SK-N-DZ (cell line): ENCODE data around the gene TWF2.

Source experiments
- DNase-seq: peaks from one replicate; pipeline ENCODE4 v3.0.0-alpha.2; 2015; ENCODE audit warnings: low spot score

Gene TWF2

DNA sequence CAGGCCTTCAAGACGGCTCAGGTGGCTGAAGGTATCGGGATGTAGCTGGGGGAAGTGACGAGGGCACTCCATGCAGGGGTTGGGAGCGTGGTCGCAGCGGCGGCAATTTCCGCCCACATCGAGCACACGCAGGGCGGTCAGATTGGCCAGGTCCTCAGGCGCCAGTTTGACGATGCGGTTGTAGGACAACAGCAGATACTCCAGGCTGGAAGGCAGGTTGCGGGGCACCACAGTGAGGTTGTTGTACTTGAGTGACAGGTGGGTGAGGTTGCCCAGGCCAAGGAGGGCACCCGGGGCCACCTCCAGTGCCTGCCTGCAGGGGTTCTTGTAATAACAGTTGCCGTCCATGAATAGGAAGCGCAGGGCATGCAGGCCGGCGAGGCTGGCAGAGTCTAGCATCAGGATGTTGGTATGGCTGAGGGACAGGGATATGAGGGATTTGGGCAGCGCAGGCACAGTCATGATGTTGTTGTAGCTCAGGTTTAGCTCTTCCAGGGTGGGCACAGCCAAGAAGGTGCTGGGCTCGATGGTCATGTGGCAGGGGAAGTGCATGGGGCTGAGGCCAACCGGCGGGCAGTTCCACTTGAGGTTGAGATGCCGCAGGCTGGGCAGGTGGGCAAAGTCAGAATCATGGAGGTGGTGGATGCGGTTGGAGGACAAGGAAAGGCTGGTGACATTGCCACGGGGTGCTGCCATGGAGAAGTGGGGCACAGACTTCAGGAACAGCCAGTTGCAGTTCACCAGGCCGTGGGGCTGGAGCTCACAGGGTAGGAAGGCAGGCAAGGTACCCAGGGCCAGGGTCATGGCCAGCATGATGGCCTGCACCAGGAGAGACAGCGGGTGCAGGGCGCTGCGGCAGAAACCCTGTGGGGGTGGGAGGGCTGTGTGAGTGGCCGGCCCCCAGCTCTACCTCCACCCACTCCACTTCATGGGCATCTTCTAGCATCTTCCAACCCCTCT lies 15.2 kb downstream of the TWF2 start:
- no peak for DNase-seq

- DNase-seq, result no peak
These were observed 16.4 kb downstream of the TWF2 start for GRCh38 chr3:52222319-52223221.

DNA sequence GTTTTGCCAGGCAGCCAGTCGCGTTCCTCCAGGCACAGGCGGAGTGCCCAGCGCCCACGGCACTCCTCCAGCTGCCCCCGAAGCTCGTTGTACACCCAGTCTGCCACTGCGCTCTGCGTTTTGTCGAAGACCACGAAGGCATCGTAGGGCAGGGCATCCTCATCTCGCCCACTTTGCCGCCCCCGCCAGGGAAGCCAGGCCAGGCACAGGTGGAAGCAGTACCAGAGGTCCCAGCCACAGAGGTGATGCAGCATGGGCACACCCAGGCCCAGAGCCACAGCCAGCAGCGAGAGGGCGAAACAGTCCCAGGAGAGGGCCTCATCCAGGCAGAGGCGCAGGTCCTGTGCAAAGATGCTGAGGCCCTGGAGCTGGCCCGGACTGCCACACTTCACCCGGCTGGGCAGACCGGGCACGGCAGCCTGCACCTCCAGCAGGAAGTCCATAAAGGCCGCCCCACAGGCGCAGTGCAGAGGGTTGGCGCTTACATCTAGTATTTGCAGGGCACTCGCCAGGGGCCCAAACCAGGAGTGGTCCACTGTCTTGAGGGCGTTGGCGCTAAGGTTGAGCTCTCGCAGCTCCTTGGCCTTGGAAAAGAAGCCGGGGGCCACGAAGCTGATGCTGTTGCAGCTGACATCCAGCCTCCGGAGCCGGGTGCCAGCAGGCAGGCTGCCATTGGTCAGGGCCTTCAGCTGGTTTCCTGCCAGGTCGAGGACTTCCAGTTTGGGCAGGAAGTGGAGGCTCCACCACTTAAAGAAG lies 17.2 kb downstream of the TWF2 start:
- DNase-seq, result no peak

DNA sequence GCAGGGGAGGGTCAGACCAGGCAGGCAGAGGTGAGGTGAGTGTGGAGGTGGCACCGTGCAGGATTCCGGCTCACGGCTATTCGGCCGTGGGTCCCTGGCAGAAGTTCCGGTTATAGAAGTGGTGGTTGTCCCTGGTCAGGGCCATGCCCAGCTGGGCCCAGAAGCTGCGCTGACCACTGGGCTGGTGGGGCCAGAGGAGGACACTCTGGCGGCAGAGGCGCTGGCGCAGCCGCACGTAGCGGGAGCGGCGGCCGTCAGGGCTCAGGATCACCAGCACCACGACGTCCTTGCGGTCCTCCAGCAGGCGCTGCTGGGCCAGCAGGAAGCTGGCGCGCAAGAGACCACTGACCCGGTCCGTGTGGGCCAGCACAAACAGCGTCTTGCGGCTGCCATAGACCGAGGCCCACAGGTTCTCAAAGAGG lies 17.8 kb downstream of the TWF2 start:
- no peak for DNase-seq

DNA sequence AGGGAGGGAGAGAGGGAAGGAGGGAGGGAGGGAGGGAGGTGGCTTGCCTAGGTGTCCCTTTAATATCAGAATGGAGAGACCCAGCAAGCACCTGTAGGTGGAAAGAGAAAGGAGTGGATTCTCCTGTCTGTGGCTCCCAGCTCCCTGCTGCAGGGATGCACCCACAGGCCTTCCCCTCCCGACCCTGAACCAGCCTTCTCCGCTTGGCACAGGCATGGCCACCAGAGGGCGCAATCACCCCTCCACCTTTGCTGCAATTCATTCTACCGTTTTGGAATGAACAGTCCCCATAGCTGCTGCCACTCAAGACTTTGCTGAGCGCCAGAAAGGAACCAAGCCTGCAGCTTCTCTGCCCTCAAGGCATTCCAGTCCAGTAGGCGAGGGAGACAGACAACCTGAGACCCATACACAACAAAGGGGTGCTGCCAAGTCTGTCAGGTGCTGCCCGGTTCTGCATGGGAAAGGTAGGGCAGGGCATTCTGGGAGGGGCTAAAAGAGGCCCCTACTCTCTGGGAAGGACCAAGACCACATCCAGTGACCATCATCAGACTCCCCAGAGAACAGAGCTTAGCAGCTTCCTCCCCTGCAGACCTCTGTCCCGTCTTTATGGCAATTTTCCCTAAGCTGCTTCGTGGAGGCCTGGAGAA lies 18.5 kb downstream of the TWF2 start:
- DNase-seq, result peak; percentile 74

GRCh38 chr3:52218937-52219650 lies 19.9 kb downstream of the TWF2 start:
- peak; percentile 47 for DNase-seq

DNA sequence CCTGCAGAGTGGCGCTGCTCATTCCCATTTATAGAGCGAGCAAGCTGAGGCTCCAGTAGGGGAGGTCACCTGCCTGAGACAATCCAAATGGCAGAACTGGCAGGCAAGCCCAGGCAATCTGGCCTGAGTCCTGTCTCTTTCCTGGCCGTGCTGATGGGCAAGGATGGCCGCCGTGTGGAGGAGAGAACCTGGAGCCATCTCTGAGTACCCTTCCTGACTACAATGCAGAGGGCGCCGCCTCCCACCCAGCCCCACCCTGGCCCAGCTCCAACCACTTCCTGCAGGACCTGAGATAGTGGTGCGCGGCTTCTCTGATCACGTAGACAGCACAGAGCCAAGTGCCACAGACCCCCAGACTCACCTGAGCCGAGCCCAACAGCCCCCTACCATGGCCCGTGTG lies 20.5 kb downstream of the TWF2 start:
- DNase-seq, result no peak

DNA sequence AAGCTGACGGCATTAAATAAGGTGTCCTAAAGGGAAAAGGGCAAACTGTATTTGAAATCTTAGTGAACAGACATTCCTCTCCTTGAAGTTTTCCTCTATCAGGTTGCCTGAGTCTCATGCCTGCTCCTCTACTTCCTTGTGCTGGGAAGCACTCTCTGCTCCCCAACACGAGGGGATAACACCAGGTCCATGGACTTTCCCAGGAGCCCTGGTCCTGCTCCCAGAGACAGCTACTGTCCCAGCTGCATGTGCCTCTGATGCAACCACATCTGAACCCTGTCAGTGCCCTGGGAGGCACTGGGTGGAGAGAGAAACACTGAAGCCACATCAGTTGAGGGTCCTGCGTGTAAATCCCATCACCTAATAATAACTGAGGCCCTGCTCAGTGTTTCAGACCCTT lies 20.9 kb downstream of the TWF2 start:
- DNase-seq, result no peak

- no peak for DNase-seq
These were observed 21.6 kb downstream of the TWF2 start for GRCh38 chr3:52217409-52217805.

DNA sequence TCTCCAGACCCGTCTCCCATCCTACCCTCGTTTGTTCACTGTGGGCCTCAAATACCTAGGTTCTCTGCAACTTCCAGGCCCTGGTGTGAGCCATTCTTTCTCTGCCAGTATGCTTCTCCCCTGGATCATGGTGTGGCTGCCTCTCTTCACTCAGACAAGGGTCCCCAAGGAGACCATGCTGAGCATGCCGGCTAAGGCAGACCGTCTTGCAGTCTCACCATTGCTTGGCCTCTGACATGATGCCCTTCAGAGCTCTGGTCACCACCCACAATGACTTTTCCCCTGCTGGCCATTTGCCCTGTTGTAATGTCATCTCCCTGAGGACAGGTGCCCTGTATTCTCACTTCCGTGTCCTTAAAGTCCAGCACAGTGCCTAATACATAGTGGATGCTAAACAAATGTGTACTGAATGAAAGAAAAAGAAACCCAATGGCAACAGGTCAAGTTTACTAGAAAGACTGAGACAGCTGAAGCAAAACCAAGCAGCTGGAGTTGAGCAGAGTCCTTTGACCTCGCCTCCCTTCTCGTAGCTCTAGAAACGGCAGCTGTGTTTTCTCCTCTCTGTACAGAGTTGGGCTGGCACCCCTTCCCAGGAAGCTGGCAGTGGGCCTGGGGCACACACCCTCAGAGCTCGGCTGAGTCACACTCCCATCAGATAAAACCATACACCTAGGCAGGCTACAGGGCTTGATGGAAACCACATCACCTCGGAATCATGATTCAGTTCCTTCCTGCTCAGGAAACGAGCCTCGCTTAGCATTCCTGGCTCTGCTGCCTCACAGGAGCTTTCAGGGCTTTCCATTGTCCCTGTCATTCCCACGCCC lies 22.2 kb downstream of the TWF2 start:
- DNase-seq, result no peak

GRCh38 chr3:52215351-52215750 lies 23.6 kb downstream of the TWF2 start:
- DNase-seq, result no peak

DNA sequence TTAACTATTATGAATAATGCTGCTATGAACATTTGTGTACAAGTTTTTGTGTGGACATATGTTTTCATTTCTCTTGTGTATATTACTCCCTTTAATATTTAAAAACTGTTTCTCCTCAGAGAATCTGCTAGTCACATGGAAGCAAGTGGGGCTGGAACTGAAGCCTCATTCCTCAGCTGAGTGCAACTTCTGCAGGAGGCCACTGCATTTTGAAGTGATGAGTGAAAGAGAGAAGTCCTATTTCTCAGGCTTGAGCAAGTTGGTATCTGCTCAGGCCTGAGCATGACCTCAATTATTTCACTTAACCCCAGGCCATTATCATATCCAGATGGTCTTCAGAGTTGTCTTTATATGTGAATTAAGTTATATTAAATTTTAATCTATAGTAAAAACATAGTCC lies 25.1 kb downstream of the TWF2 start:
- no peak for DNase-seq

GRCh38 chr3:52213005-52213404 lies 26.0 kb downstream of the TWF2 start:
- no peak for DNase-seq

DNA sequence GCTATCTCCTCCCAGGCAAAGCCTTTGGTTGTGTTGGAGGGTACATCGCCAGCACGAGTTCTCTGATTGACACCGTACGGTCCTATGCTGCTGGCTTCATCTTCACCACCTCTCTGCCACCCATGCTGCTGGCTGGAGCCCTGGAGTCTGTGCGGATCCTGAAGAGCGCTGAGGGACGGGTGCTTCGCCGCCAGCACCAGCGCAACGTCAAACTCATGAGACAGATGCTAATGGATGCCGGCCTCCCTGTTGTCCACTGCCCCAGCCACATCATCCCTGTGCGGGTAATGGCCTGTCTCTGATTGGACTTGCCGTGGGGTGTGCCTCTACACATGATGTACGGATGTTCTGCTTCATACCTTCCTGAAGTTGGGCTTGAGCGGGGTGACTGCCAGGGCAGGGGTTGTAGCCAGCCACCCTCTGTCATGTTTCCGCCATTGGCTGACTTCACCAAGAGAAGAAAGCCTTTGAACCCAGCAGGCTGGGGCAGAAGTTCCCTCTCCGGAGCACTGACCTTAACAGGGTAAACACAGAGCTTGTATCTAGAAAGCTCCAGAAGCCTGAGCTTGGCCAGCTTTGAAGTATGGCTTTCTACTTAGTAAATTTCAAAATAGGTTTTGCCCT lies 27.6 kb downstream of the TWF2 start:
- DNase-seq, result no peak

- DNase-seq, result no peak
These were observed 28.4 kb downstream of the TWF2 start for GRCh38 chr3:52210550-52211046.

DNA sequence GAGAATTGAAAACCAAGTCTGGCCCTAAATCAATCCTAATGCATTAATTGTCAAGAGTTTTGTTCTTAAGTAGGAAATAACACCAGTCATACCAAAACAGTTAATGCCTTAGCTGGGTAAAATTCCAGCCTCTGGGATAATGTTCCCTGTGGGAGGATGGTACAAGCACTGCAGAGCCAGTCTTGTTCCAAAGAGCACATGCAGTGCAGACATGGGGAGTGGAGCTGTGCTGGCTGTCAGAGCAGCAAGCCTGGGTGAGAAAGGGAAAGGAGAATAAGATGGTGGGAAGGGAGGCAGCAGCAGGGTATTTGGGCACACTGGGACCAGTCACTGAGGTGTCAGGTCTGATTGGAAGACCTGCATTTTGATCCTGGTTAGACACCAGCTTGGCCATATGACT lies 28.9 kb downstream of the TWF2 start:
- no peak for DNase-seq

- DNase-seq, result no peak
These were observed 30.4 kb downstream of the TWF2 start for GRCh38 chr3:52208556-52208955.

DNA sequence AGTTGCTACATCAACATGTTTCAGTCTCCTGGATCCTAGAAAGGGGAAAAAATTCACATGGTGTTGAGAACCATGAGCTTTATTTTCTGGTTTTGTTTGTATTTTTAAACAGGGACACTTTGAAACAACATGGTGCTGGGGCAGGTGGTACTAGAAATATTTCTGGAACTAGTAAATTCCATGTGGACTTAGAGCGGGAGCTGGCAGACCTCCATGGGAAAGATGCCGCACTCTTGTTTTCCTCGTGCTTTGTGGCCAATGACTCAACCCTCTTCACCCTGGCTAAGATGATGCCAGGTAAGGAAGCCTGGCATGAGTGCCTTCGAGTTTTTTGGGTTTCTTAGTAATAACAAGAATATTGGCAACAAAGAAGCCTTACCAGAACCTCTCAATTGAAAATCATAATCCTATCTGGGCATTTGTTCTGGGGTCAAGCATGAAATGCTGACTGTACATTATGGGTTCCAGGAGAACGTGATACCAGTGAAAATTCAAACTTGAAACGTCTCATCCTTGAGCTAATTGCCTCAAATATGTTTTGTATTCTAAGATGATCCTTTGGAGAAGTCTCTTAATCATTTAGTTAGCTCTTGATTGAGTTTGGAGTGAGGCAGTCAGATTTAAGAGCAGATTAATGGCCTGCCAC lies 33.1 kb downstream of the TWF2 start:
- no peak for DNase-seq
